ENCODE results near the gene MECP2. TPM values are rescaled to one million over a fixed set of nuclear protein-coding genes. Genes with fewer than 3 reads are reported as not detected.

MECP2 gene
- total RNA-seq (2022; extraction: Qiagen RNA extraction) = 18.5 to 21.0 TPM (median 19.3 TPM) in 5 replicates

GRCh38 chrX:154097589-154098541 lies at the start of gene MECP2:
Gene MECP2 (minus strand): TSS chrX:154097717.

DNA sequence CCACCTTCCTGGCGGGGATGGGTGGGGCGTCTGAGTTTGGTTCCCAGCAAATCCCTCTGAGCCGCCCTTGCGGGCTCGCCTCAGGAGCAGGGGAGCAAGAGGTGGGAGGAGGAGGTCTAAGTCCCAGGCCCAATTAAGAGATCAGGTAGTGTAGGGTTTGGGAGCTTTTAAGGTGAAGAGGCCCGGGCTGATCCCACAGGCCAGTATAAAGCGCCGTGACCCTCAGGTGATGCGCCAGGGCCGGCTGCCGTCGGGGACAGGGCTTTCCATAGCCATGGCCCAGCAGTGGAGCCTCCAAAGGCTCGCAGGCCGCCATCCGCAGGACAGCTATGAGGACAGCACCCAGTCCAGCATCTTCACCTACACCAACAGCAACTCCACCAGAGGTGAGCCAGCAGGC lies 46.5 kb upstream of the MECP2 start, which contains the start of gene OPN1LW:
Gene OPN1LW (plus strand): TSS at position 234 of the 400 bp plus-strand sequence. CDS start 41 bp downstream, at position 275.

DNA sequence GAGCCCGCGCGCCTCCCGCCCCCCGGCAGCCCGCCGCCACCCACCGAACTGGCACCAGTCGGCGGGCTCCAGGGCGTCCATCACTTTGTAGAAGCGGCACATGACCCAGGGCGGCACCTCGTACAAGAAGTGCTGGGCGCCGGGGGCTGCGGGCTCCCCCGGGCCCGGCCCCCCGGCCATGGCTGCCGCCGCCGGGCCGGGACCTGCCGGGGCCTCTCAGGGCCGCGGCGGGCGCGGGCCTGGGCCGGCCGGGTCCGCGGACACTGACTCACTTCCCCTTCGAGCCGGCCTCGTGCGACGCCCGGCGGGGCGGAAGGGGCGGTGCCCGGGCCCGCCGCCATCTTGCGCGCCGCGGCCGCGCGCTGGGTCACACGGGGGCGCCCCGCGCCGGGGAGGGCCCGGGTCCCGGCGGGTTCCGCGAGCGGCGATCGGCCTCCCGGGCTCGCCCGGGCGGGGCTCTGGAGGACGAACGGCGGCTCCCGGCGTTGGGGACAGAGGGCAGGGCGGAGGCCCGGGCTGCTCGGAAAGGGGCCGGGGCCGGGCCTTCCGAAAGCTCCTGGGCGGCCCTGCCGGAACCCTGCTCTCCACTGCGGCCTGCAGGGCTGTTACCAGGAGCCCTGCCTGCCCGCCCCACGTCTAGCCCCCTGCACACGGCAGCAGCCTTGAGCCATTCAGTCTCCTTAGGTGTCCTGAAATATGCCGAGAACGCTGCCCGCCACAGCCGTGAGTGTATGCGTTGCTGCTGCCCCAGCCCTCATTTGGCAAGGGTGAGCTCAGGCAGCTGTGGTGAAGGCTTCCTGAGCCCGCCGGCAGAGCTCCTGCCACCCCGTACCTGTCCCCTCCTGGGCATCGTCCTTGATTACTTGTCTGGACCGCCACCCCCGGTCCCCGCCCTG lies 77.6 kb downstream of the MECP2 start, which contains the start of gene IRAK1:
Gene IRAK1 (minus strand): TSS at position 270 of the 896 bp plus-strand sequence. CDS start 90 bp downstream, at position 180.

GRCh38 chrX:153972368-153973126 lies 125.0 kb downstream of the MECP2 start, which contains the start of gene TMEM187:
Gene TMEM187 (plus strand): TSS chrX:153972754. CDS start chrX:153982063, 9,309 bp downstream.

Other genes with a start within 250 kb of the MECP2 start
- 16.9 to 22.0 TPM (median 19.7 TPM) in 5 replicates for gene L1CAM, start 211.5 kb downstream of the MECP2 start, total RNA-seq (2022; extraction: Qiagen RNA extraction)
- 0.07 TPM in 1 of 5 replicates, not detected in the others for gene AVPR2, start 193.0 kb downstream of the MECP2 start, total RNA-seq (2022; extraction: Qiagen RNA extraction)
- 1.3 to 2.1 TPM (median 1.4 TPM) in 5 replicates for gene ARHGAP4, start 171.5 kb downstream of the MECP2 start, total RNA-seq (2022; extraction: Qiagen RNA extraction)
- gene NAA10, start 162.7 kb downstream of the MECP2 start, total RNA-seq (2022; extraction: Qiagen RNA extraction) = 197 to 239 TPM (median 216 TPM) in 5 replicates
- 0.10 to 0.36 TPM (median 0.18 TPM) in 4 of 5 replicates, not detected in the other for gene RENBP, start 153.1 kb downstream of the MECP2 start, total RNA-seq (2022; extraction: Qiagen RNA extraction)
- 34.4 to 39.5 TPM (median 36.7 TPM) in 5 replicates for gene HCFC1, start 125.9 kb downstream of the MECP2 start, total RNA-seq (2022; extraction: Qiagen RNA extraction)
- 5.2 to 7.2 TPM (median 5.4 TPM) in 5 replicates for gene TMEM187, start 125.0 kb downstream of the MECP2 start, total RNA-seq (2022; extraction: Qiagen RNA extraction)
- gene IRAK1, start 77.8 kb downstream of the MECP2 start, total RNA-seq (2022; extraction: Qiagen RNA extraction) = 201 to 219 TPM (median 215 TPM) in 5 replicates
- not detected in 5 replicates for gene OPN1LW, start 46.5 kb upstream of the MECP2 start, total RNA-seq (2022; extraction: Qiagen RNA extraction)
- gene OPN1MW, start 84.9 kb upstream of the MECP2 start, total RNA-seq (2022; extraction: Qiagen RNA extraction) = not detected in 5 replicates
- gene OPN1MW2, start 122.0 kb upstream of the MECP2 start, total RNA-seq (2022; extraction: Qiagen RNA extraction) = not detected in 5 replicates
- not detected in 5 replicates for gene OPN1MW3, start 159.9 kb upstream of the MECP2 start, total RNA-seq (2022; extraction: Qiagen RNA extraction)
- not detected in 5 replicates for gene TEX28, start 197.4 kb upstream of the MECP2 start, total RNA-seq (2022; extraction: Qiagen RNA extraction)
- 0.05 to 0.14 TPM (median 0.07 TPM) in 3 of 5 replicates, not detected in the others for gene TKTL1, start 198.1 kb upstream of the MECP2 start, total RNA-seq (2022; extraction: Qiagen RNA extraction)